COLO668 (cell line): ENCODE data around the gene SLC44A4.

Experiments used
- DNase-seq: peaks from one replicate; lab custom pipeline; 2025; ENCODE audit not compliant: unreplicated experiment; lab: John Stamatoyannopoulos, UW

The SLC44A4 gene

DNA sequence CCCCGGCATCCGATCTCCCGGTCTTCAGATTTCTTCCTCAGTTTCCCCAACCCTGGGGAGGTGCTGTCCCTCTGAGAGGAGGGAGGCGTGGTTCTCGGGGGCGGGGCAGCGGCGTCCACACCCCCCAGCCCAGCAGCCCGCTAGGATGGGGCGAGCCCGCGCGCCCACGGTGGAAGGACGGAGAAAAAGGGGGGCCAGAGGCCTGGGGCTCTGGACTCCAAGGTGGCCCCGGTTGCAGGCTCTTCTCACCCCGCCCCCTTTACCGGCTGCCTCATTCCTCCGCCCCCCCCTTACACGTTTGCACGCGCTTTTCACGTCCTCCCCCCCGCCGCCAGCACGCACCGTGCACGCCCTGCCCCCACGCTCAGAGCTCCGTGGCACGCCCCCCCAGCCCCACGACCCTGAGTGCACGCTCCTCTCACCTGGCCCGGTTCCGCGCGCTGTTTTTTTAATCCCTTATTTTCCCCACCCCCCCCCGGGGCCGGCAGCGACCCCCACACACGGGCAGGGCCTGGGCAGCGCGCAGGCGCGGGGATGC is 22.7 kb upstream of the SLC44A4 start:
- DNase-seq, result peak; percentile 50

GRCh38 chr6:31900917-31901414 is 22.2 kb upstream of the SLC44A4 start:
- DNase-seq, result peak; percentile 17

DNA sequence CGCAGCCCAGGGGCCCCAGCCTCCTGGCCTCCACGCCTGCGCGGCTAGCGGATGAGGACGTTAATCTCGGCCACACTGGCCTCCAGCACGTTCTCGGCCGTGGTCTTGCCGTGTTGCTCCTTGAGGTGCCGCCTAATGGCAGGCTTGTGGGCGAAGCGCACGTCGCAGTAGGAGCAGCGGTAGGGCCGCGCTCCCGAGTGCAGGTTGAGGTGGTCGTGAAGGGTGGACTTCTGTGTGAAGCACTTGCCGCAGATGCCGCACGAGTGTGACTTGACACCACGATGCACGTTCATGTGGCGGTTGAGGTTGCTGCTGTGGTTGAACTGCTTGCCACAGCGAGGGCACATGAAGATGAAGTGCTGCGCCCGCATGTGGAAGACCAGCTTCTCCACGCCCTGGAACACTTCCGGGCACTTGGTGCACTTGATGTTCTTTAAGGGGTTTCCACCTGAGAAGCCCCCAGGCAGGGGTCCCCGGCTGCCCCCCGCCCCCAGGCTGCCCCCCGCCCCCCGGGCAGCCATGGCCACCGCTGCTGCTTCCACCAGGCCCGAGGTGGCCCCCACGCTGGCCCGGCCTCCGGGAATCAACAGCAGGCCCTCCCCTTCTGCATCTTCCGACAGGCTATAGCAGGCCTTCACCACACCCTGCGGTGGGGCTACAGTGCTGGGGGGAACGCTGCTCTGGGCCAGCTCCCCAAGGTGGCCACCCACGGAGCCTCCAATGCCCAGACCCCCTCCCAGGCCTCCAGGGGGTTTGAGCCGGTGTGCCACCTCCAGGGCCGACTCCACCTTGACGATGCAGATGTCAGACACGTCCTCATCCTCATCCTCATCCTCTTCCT is 21.3 kb upstream of the SLC44A4 start:
- no peak for DNase-seq

DNA sequence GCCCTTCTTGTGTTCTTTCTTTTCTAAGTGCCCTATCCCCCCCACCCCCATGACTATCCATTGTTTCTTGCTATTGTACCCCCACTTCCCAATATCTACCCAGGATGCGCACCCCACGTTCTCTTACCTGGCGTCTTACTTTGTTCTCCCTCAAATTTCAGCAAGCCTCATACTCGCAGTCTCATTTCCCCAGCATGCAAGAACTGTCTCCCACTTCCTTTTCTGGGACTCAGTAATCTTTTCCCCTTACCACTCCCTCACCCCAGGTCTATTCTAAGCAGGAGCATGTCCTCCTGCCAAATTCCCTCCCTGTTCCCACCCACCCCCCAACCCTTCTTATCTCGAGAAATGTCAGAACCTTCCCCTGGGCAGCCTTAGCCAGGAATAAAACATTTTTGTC is 20.4 kb upstream of the SLC44A4 start:
- DNase-seq, result no peak

DNA sequence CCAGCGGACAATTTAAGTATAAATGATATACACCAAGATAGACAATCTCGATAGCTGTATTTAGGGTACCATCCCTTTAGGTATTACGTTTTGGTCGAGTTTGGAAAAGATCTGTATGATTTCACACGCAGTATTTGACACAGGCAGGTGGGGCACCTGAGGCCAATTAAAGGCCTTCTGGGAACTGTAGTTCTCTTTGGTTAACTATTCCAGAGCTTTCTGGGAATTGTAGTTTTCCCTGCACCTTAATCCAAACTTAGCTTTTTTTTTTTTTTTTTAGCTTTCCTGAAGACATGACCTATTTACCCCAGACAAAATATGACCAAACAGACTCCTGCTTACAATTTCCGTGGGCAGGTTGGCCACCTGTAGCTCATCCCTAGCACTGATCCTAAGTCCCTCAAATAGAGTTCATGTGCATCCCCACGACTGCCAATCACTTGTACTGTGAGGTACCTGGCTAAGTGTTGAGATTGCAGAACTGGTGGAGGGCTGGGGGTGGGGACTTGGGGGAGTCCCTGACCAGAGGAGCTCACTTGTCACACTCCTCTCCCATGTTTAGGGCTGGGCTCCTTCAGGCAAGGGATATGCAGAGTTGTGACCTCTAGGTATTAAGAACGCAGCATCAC is 19.7 kb upstream of the SLC44A4 start:
- DNase-seq, result peak; percentile 28

GRCh38 chr6:31897612-31898382 is 19.0 kb upstream of the SLC44A4 start, which contains the start of gene EHMT2:
Gene EHMT2 (minus strand): TSS chr6:31897698. CDS start chr6:31897677, 21 bp downstream.
- peak; percentile 88 for DNase-seq

DNA sequence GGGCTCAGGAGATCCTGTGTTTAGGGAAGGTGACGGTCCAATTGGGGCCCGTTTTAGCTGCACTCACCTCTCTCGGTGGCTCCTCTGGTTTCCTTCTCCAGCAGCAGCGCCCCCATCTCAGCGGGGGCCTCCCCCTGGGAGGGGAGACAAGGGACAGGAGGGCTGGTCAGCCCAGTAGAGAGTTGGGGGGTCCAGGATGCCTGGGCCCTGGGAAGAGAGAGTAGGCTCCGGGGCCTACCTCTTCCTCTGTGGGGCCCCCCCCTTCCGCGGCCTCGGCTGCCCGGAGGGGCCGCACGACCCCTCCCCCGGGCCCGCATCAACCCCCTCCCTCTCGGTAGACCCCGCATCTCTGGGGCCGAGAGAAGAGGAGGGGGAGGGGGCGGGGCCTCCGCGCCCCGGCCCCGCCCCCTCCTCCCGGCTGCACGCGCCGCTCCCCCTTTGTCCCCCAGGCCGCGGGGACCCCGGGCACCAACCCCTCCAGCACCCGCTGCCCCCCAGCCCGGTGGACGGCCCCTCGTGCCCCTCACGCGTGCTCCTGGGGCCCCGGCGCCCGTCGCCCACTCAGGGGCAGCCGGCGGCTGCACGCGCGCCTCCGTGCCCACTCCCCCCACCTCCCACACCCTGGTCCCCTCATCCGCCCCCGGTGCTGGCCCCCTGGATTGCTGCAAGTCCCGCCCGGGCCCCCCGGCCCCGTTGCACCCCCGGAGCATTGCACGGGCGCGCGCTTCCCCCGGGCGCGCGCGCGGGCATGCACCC is 18.2 kb upstream of the SLC44A4 start:
- DNase-seq, result no peak

GRCh38 chr6:31896493-31896855 is 17.7 kb upstream of the SLC44A4 start:
- DNase-seq, result no peak

DNA sequence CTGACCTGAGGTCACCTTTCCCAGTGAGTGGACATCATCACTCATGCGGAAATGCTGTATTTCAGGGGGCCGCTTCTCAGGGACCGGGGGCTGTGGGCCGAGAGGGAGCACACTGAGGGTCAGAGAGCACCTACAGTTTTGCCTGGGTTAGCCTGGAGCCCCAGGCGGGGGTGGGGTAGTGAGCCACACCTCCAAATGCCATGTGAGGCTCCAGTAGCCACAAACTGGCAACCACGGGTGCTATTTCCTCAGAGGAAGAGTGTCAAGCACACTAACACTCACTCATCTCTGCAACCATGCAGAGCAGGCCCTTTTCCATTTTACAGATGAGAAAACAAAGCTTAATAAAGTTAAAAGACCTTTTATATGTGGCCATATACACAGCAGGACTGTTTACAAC is 14.0 kb upstream of the SLC44A4 start:
- DNase-seq, result no peak

DNA sequence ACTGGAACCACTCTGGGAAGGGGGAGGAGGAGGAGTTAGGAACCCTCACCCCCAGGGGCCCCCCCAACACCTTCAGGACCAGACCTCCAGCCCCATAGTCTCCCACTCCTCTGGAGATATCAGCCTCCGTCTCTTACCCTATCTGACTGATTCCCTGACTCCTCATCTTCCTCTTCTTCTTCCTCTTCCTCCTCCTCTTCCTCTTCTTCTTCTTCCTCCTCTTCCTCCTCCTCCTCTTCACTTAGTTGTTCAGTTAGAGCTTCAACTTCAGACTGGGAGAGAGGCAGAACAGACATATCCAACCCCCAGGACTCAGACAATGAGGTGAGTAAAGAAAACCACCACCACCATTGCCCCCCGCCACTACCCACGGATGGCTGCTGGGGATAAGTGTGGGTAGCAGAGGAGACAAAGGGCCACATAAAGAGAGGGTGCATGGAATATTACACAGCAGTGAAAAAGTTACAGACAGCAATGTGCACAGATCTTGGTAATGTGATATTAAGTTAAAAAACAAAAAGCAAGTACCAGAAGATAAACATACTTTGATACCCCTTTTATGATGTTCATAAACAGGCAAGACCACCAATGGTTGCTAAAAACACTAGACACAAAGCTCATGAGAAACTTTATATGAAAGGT is 10.7 kb upstream of the SLC44A4 start:
- no peak for DNase-seq

DNA sequence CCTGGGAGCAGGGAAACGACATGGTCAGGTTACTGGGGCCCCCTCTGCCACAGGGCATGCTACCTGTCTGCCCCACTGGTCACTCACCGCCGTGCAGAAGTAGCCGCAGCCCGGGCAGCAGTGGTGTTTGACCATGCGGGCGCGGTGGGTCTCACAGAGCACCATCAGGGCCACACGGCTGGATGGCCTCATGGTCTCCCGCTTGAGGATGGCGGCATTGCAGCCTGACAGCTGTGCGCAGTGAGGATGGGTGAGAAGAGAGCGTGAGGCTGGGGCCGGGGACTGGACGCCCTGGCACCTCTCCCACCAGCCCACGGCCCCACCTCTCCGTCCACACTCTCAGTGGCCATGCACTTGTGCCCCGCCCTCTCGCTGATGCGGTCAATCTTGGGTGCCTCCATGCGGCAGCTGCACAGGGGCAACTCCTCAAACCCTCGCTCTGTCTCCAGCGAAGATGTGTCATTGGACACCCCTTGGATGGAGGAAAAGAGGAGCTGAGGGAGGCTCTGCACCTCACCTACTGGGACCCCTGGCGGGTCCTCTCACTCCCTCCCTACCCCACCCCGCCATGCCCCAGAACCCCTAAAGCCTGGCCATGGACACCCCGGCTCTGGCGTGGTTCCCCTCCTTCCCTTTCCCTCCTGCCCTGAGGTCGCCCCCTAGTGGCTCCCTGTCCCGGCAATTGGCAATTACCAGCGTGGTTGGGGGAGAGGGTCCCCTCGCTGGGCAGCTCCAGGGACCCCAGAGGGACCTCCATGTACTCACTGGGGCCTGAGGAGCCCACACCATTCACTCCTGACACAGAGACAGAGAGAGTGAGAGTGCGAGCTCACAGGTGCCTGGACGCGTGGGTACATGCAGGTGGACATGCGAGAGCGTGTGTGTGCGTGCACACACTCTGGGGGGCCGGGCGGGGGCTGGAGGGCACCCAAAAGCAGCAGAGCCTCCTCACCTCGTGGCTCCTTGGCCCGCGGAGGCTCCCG is 9.8 kb upstream of the SLC44A4 start:
- DNase-seq, result peak; percentile 22

DNA sequence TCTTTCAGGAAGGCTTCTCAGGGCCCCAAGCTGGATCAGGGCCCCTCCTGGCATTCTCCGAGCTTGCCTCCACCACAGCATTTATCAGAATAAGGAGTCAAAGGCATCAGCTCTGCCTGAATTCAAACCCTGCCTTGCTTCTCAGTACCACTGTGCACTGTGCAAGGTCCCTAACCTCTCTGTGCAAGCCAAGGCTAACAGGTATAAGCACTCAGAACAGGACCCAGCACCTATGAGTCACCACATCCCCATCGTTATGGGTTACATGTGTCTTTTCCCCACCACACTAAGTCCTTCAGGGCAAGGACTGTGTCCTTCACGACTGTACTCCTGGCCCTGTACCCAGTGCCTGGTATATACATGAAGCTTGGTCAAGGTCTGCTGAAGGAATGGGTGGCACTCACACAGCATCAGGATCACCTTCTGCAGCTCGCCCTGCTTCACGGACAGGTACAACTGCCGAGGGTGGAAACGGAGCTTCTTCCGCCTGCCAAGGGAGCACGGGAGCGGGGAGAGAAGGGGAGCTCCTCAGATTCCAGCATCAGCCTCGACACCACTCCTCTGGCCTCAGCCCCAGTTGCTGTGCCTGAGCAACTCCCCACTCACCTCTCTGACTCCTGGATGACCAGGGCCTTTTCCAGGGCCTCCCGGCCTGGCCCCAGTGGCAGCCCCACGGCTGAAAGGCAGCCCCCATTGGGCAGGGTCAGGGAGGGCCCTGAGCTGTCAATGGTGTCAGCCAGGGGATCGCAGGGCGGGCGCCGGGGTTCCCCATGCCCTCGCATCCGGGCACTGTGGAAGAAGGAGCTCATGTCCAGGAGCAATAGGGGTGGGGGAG is 8.6 kb upstream of the SLC44A4 start:
- DNase-seq, result no peak

GRCh38 chr6:31886541-31886991 is 7.8 kb upstream of the SLC44A4 start:
- DNase-seq, result no peak

- no peak for DNase-seq
Measured at GRCh38 chr6:31884528-31885035, 5.8 kb upstream of the SLC44A4 start.

- no peak for DNase-seq
Measured at GRCh38 chr6:31883676-31884075, 4.9 kb upstream of the SLC44A4 start.

DNA sequence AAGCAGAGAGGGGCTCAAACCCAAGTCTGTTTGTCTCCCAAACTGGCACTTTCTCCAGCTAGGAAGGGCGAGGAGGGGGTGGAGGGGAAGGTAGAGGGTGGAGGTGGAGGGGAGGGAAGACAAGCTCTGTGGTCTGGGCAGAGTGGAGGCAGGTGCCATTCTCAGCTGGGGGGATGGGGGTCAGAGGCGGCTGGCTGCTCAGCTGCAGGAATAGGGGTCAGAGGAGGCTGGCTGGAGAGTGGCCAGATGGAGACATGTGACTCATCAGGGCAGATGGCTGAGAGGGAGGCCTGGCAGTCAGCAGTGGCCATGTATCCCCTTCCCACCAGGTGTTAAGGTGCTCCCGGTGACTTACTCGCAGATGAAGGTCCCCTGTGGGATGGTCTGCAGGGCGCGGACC is 3.5 kb upstream of the SLC44A4 start:
- peak; percentile 67 for DNase-seq

- no peak for DNase-seq
Measured at GRCh38 chr6:31881136-31881859, 2.5 kb upstream of the SLC44A4 start.
